Left colon (tissue), 2 donors: ENCODE results near the gene EXOSC7. TPM values are rescaled to one million over a fixed set of nuclear protein-coding genes. Genes with fewer than 3 reads are reported as not detected.

Experiments used
- ATAC-seq: fragments of 200-7000 bp; cut with Tn5 transposase; one replicate; pipeline ENCODE4 v1.9.1; 2020; ENCODE audit warnings: mild to moderate bottlenecking, moderate library complexity
- DNase-seq, 2 donors: peaks; one replicate each; pipeline ENCODE4 v3.0.0-alpha.2; 2020
- intact Hi-C, 2 donors: fragments of 100-400 bp; cut with DNase I in 1 of 2; cut with micrococcal nuclease in 1 of 2; formaldehyde crosslinking; loops; one replicate each; pipeline versions ENCODE4 v1.11.2 to v1.14.0; 2022; cut with DNase I, micrococcal nuclease
- total RNA-seq, 2 donors: library from RNA; stranded (reverse); fragmentation: NEBNext Ultra II Directional; extraction: Animal tissue kit (Norgen Biotek cat#: 25700); gene quantifications; one replicate each; pipeline ENCODE4 v1.2.1, GENCODE V29; 2021
- donor health status: DM: no; HTN: no; CAD: no.
- donor health status: DM: yes; HTN: yes; CAD: no.

EXOSC7 gene
- total RNA-seq, 2 donors from 2014 or later = 18.9 to 22.2 TPM

- peak; percentile 23 for ATAC-seq
- intact Hi-C loops = no loop called here
- no peak for DNase-seq
Measured at GRCh38 chr3:45011756-45012508, 35.9 kb downstream of the EXOSC7 start.

GRCh38 chr3:45012577-45012976, 36.5 kb downstream of the EXOSC7 start:
- intact Hi-C loops = no loop called here
- DNase-seq (no peak), ATAC-seq (no peak)

DNA sequence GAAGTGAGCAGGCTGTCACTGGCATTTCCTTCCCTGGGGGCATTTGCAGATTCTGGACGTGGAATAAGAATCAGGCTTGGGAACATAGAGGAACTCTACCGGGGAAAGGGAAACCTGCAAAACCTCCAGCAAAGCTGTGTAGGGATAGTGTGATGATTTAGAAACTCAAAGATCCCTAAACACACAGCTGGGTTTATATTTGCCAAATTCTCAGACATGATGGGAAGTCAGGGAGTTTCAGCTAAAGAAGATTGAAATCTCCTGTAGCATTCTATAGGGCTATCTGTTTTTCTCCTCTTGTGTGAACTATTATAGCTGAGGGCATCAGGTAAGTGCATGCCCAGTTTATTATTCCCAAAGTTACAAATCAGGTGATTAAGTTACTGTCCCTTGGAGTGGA, 40.9 kb downstream of the EXOSC7 start:
- DNase-seq (no peak), ATAC-seq (no peak)
- intact Hi-C loops = no loop called here

DNA sequence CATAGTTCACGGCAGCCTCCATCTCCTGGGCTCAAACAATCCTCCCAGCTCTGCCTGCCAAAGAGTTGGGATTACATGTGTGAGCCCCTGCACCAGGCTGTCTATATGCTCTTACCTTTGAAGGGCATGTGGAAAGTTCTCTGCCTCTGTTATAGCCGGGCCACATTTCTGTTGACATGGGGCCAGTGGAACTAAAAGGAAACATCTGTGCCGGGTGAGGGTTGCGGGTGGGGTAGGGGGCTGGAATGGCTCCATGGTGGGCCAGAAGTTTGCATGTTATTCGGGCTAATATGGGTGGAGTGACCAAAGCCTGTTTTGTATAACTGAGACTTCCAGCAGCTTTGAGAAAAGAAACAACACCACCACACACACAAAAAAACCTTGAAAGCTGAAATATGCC, 41.8 kb downstream of the EXOSC7 start:
- DNase-seq = no peak
- intact Hi-C loops = no loop called here
- ATAC-seq = no peak

- intact Hi-C loops = no loop called here
- no peak for DNase-seq
- ATAC-seq = no peak
Measured at GRCh38 chr3:45020534-45020933, 44.5 kb downstream of the EXOSC7 start.

DNA sequence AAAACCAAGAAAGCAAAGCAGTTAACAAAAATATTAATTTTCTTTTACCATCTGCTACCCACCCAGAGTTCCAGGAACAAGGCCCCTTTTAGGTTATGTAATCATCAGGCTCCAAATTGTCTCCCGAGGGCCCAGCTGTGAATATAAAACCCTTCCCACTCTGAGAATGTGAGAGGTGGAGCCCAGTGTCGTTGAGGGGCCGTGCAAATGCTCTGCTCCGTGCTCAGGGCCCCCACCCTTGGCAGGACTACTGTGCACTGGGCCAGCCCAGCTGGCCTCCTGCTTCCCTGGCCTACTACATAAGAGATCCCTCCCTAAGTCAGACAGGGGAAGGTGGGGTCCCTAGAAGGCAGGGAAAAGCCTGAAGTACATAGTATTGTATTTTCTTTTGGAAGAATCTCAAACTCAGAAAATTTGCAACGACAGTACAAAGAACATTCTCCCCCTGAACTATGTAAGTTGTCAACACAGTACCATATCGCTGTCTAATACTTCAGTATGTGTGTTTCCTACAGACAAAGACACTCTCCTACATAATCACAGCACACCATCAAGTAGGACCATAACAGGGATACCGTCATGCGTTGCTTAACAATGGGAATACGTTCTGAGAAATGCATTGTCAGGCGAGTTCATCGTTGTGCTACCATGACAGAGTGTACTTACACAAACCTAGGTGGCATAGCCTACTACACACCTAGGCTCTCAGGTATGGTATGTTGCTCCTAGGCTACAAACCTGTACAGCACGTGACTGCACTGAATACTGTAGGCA, 45.7 kb downstream of the EXOSC7 start:
- intact Hi-C loops = no loop called here
- ATAC-seq = no peak
- DNase-seq = no peak

DNA sequence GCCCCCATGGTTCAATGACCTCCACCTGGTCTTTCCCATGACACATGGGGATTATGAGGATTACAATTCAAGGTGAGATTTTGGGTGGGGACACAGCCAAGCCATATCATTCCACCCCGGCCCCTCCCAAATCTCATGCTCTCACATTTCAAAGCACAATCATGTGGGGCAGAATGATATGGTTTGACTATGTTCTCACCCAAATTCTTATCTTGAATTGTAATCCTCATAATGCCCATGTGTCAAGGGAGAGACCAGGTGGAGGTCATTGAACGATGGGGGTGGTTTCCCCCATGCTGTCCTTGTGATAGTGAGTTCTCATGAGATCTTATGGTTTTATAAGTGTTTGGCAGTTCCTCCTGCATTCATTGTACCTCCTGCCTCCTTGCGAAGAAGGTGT, 47.6 kb downstream of the EXOSC7 start:
- intact Hi-C loops = no loop called here
- no peak for DNase-seq
- ATAC-seq = no peak

DNA sequence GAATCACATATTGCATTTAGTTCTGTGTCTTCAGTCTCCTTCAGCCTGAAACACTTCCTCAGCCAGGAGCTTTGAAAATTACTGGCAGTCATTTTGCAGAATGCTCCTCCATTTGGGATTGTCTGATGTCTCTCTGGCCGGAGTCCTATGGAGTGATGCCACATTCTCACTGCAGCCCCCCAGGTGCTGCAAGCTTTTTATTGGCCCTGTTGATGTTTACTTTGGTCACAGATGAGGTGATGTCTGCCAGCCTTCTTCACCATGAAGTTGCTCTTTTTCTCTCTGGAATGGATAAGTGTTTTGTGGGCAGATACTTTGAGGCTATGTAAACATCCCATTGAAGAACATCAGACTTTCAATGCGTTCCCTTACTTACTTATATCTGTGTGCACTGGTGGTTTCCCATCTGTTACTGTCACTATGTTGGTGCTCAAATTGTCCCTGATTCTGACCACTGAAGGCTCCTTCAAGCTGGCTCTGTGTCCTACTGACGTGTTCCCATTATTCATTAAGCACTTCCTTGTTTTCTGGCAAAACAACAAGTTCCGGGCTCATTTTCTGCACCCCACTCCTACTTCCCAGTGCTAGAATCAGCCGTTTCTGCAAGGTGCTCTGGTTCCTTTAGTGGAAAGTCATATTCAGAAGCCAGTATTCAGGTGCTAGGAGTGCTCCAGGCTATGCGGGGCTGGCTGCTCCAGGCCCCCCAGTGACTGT, 48.7 kb downstream of the EXOSC7 start:
- intact Hi-C loops = no loop called here
- ATAC-seq = no peak
- DNase-seq = no peak

DNA sequence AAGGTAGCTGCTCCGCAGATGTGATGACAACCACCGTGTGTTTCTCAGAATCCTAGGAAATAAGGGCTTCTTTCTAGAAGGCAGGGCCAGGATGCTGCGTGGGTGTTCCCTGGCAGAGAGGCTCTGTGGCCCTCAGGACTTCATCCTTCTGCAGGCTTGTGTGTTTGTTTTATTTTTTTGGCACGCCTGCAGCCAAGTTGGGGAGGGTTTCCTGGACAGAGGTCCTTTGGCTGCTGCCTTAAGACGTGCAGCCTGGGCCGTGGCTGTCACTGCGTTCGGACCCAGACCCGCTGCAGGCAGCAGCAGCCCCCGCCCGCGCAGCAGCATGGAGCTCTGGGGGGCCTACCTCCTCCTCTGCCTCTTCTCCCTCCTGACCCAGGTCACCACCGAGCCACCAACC, 50.0 kb downstream of the EXOSC7 start, which contains the start of gene CLEC3B:
Gene CLEC3B, plus strand, starts transcription at position 266 of the 400 bp plus-strand sequence. Its CDS starts 60 bp downstream, at position 326.
- intact Hi-C loops = no loop called here
- ATAC-seq (peak; percentile 17), DNase-seq (peak; percentile 33 to 39)

DNA sequence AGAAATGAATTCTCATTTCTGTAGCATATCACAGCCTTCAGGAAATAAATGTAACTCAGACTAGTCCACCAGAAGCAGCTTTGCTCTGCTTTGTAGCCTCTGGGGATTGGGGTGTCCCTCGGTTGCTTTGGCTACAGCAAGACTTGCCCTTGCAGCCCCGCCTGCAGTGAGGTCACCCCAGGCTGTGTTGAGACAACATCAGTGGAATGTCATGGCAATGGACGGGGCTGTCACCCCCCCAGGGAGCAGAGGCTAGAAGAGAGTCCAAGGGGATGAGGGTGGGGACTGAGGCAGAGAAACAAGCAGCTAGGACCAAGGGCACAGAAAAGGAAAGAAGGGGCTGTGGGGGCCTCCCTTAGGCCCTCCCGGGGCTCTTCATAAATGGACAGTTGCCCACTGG, 50.9 kb downstream of the EXOSC7 start:
- DNase-seq (peak; percentile 37 to 59), ATAC-seq (no peak)
- intact Hi-C loops = no loop called here

DNA sequence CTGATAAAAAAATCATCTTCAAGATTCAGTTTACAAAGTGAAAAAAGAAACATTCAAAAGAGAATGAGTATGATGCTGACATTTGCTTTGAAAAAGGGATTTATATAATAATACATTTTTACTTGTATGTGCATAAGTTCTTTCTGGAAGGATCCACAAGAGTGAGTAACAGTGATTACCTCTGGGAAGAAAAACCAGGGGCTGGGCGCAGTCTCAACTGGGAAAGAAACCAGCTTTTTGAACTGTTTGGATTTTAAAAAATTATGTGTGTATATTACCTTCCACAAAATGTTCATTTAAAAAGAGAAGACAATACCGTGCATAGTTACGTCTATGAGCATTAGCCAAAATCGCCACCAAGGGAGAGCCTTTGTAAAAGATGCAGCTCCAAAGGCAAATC, 51.4 kb downstream of the EXOSC7 start:
- ATAC-seq (no peak), DNase-seq (no peak)
- intact Hi-C loops = no loop called here

DNA sequence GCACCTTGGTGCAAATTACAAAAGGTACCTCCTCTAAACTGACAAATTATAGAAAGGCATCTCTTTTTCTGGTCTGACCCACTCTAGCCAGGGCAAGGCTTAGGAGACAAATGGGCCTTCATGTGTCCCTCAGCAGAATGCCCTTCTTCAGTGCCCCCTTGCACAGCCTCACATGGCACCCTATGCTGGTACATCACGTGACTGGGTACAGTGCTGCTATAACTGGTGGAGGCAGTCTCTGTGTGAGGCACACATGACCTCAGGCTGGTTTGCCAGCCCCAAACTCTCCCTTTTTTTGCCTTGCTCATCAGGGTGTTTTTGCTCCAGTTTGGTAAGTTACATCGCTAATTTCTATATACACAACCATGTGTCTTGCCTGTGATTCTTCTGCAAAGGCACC, 53.2 kb downstream of the EXOSC7 start:
- DNase-seq = no peak
- intact Hi-C loops = no loop called here
- ATAC-seq = no peak

- no peak for ATAC-seq
- no peak for DNase-seq
- intact Hi-C loops = loop anchor here in 1 of 2 donors (10.0 kb wide), 1 partner anchor 475 kb away; no protein-coding TSS in a partner anchor
Measured at GRCh38 chr3:45029661-45030060, 53.6 kb downstream of the EXOSC7 start.

DNA sequence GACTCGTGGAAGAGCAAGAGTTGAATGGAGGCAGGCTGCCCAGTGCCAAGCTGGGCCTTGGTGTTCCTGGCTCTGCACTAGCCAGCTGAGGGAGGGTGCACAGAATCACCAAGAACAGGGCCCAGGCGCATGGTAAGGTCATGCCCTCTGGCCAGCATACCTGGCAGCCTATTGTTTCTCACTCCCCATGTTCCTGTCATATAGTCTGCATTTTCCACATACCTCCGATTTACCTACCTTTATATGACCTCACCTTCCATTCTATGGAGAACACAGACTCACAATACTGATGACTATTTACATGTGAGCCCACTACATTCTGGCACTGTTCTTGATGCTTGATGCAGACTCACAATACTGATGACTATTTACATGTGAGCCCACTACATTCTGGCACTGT, 55.5 kb downstream of the EXOSC7 start:
- intact Hi-C loops = loop anchor here in 1 of 2 donors (10.0 kb wide), 1 partner anchor 473 kb away; no protein-coding TSS in a partner anchor
- no peak for DNase-seq
- ATAC-seq = no peak

- DNase-seq (no peak), ATAC-seq (no peak)
- intact Hi-C loops = loop anchor here in 1 of 2 donors (10.0 kb wide), 1 partner anchor 473 kb away; no protein-coding TSS in a partner anchor
Measured at GRCh38 chr3:45032113-45032512, 56.1 kb downstream of the EXOSC7 start.

- intact Hi-C loops = loop anchor here in 1 of 2 donors (10.0 kb wide), 1 partner anchor 471 kb away; no protein-coding TSS in a partner anchor
- DNase-seq (no peak), ATAC-seq (no peak)
Measured at GRCh38 chr3:45033791-45034190, 57.7 kb downstream of the EXOSC7 start.

- peak; percentile 29 for ATAC-seq
- DNase-seq = peak; percentile 62 to 71
- intact Hi-C loops = loop anchor here in 1 of 2 donors (10.0 kb wide), 1 partner anchor 470 kb away; no protein-coding TSS in a partner anchor
Measured at GRCh38 chr3:45034612-45035252, 58.7 kb downstream of the EXOSC7 start.

GRCh38 chr3:45035441-45036301, 59.6 kb downstream of the EXOSC7 start:
- DNase-seq (peak in 1 of 2 donors; percentile 44), ATAC-seq (peak; percentile 33)
- intact Hi-C loops = loop anchor here in 1 of 2 donors (10.0 kb wide), 1 partner anchor 469 kb away; no protein-coding TSS in a partner anchor
